Measurements from ENCODE around the gene SERP2. TPM values are rescaled to one million over a fixed set of nuclear protein-coding genes. Genes with fewer than 3 reads are reported as not detected.
A peak's percentile ranks its signal among the peaks of the same experiment; 100 is the strongest.

The SERP2 gene
- total RNA-seq, 1 donor from 2014 or later, result 2.8 TPM

- no peak for DNase-seq
- no peak for ATAC-seq
- H3K27ac ChIP-seq, result no peak overlapping the region
Measured at GRCh38 chr13:44412346-44412935, 38.8 kb downstream of the SERP2 start.

GRCh38 chr13:44413095-44413494 lies 39.5 kb downstream of the SERP2 start:
- no peak for DNase-seq
- Histone ChIP-seq H3K27ac (no peak overlapping the region), H3K27me3 (no peaks in the 10 kb centered on the region), H3K9me3 (no peaks in the 10 kb centered on the region), H3K4me3 (no peak overlapping the region), H3K4me1 (no peaks in the 10 kb centered on the region), H3K36me3 (no peaks in the 10 kb centered on the region)
- ATAC-seq, result no peak
- no peak for TF ChIP-seq CTCF (IDR thresholded peaks at IDR 0.05)
- intact Hi-C loops (cut with DNase I), result no loop called here

More at GRCh38 chr13:44412346-44412935, 38.8 kb downstream of the SERP2 start:
- H3K27me3 ChIP-seq, result no peaks in the 10 kb centered on the region
- H3K4me1 ChIP-seq, result no peaks in the 10 kb centered on the region
- intact Hi-C loops (cut with DNase I), result no loop called here
- no peak overlapping the region for H3K4me3 ChIP-seq
- no peaks in the 10 kb centered on the region for H3K36me3 ChIP-seq
- no peaks in the 10 kb centered on the region for H3K9me3 ChIP-seq
- no peak for TF ChIP-seq CTCF (IDR thresholded peaks at IDR 0.05)

GRCh38 chr13:44414716-44415115 lies 41.1 kb downstream of the SERP2 start:
- Histone ChIP-seq H3K9me3 (no peaks in the 10 kb centered on the region), H3K4me1 (no peaks in the 10 kb centered on the region), H3K36me3 (no peaks in the 10 kb centered on the region), H3K27me3 (no peaks in the 10 kb centered on the region), H3K27ac (no peak overlapping the region), H3K4me3 (no peak overlapping the region)
- ATAC-seq, result no peak
- intact Hi-C loops (cut with DNase I), result no loop called here
- no peak for TF ChIP-seq CTCF (IDR thresholded peaks at IDR 0.05)
- DNase-seq, result no peak

GRCh38 chr13:44415815-44416214 lies 42.2 kb downstream of the SERP2 start:
- Histone ChIP-seq H3K4me3 (no peak overlapping the region), H3K36me3 (no peaks in the 10 kb centered on the region), H3K27ac (no peak overlapping the region), H3K4me1 (no peaks in the 10 kb centered on the region), H3K9me3 (no peaks in the 10 kb centered on the region), H3K27me3 (no peaks in the 10 kb centered on the region)
- ATAC-seq (no peak), DNase-seq (no peak)
- intact Hi-C loops (cut with DNase I), result no loop called here
- no peak for TF ChIP-seq CTCF (IDR thresholded peaks at IDR 0.05)

GRCh38 chr13:44416301-44416700 lies 42.7 kb downstream of the SERP2 start:
- Histone ChIP-seq H3K4me3 (no peak overlapping the region), H3K27ac (no peak overlapping the region), H3K9me3 (no peaks in the 10 kb centered on the region), H3K36me3 (no peaks in the 10 kb centered on the region), H3K4me1 (no peaks in the 10 kb centered on the region), H3K27me3 (no peaks in the 10 kb centered on the region)
- intact Hi-C loops (cut with DNase I), result no loop called here
- no peak for TF ChIP-seq CTCF (IDR thresholded peaks at IDR 0.05)
- DNase-seq, result no peak
- ATAC-seq, result peak; percentile 64

GRCh38 chr13:44416744-44417143 lies 43.1 kb downstream of the SERP2 start:
- intact Hi-C loops (cut with DNase I), result no loop called here
- Histone ChIP-seq H3K4me1 (no peaks in the 10 kb centered on the region), H3K27me3 (no peaks in the 10 kb centered on the region), H3K36me3 (no peaks in the 10 kb centered on the region), H3K4me3 (no peak overlapping the region), H3K27ac (no peak overlapping the region), H3K9me3 (no peaks in the 10 kb centered on the region)
- no peak for ATAC-seq
- no peak for DNase-seq
- TF ChIP-seq CTCF (IDR thresholded peaks at IDR 0.05), result no peak
